ENCODE data around the gene ZNF837.

ZNF837 gene

GRCh38 chr19:58400316-58400915 lies 19.6 kb upstream of the ZNF837 start:
- H3K4me3 ChIP-seq (replicated peaks; ENCODE audit: low read depth, low read length): peak overlapping the region; percentile 63
- no peak for DNase-seq (ENCODE audit: low read depth)
- no peak for TF ChIP-seq CTCF (IDR thresholded peaks at IDR 0.05; ENCODE audit: low read length, missing control alignments)

GRCh38 chr19:58399903-58400302 lies 19.1 kb upstream of the ZNF837 start:
- H3K4me3 ChIP-seq (replicated peaks; ENCODE audit: low read depth, low read length): no peak overlapping the region
- TF ChIP-seq CTCF (IDR thresholded peaks at IDR 0.05; ENCODE audit: low read length, missing control alignments): no peak
- no peak for DNase-seq (ENCODE audit: low read depth)

GRCh38 chr19:58398545-58398944 lies 17.7 kb upstream of the ZNF837 start:
- no peak for DNase-seq (ENCODE audit: low read depth)
- TF ChIP-seq CTCF (IDR thresholded peaks at IDR 0.05; ENCODE audit: low read length, missing control alignments): no peak
- H3K4me3 ChIP-seq (replicated peaks; ENCODE audit: low read depth, low read length): no peak overlapping the region

GRCh38 chr19:58398087-58398486 lies 17.3 kb upstream of the ZNF837 start:
- no peak overlapping the region for H3K4me3 ChIP-seq (replicated peaks; ENCODE audit: low read depth, low read length)
- no peak for TF ChIP-seq CTCF (IDR thresholded peaks at IDR 0.05; ENCODE audit: low read length, missing control alignments)
- DNase-seq (ENCODE audit: low read depth): no peak

- no peak overlapping the region for H3K4me3 ChIP-seq (replicated peaks; ENCODE audit: low read depth, low read length)
- no peak for TF ChIP-seq CTCF (IDR thresholded peaks at IDR 0.05; ENCODE audit: low read length, missing control alignments)
- DNase-seq (ENCODE audit: low read depth): no peak
Observed at GRCh38 chr19:58397533-58398037, 16.8 kb upstream of the ZNF837 start.

- no peak overlapping the region for H3K4me3 ChIP-seq (replicated peaks; ENCODE audit: low read depth, low read length)
- TF ChIP-seq CTCF (IDR thresholded peaks at IDR 0.05; ENCODE audit: low read length, missing control alignments): no peak
- no peak for DNase-seq (ENCODE audit: low read depth)
Observed at GRCh38 chr19:58396691-58397532, 16.1 kb upstream of the ZNF837 start.

Data from fibroblast of pulmonary artery (primary cell).